AG04450 (cell line): ENCODE measurements around the gene STMP1. TPM values are rescaled to one million over a fixed set of nuclear protein-coding genes. Genes with fewer than 3 reads are reported as not detected.

Experiments
- CTCF ChIA-PET: fragments of 300-600, 350-600 bp; formaldehyde crosslinking; extraction: SDS; loops from one replicate; lab custom pipeline; 2022; ENCODE audit warnings: antibody characterized with exemption, inconsistent platforms; lab: Charles Lee
- POLR2A ChIA-PET: fragments of 350-600 bp; formaldehyde crosslinking; extraction: SDS; loops from one replicate; lab custom pipeline; 2021; ENCODE audit warnings: antibody characterized with exemption, inconsistent platforms; lab: Yijun Ruan, JAX
- DNase-seq: peaks from one replicate; pipeline ENCODE4 v3.0.0-alpha.2; 2011; ENCODE audit warnings: low read depth, low spot score
- H3K27ac ChIP-seq: one replicate; pipeline ENCODE4 v1.5.1; 2012; ENCODE audit warnings: low read depth, low read length, control low read depth
- H3K27me3 ChIP-seq: one replicate; pipeline ENCODE4 v1.6.0; 2012; ENCODE audit warnings: low read length; ENCODE audit not compliant: control insufficient read depth, insufficient read depth
- H3K4me3 ChIP-seq: 2 replicates; pipeline ENCODE4 v1.5.1; 2011; ENCODE audit warnings: mild to moderate bottlenecking, low read depth, low read length, control low read depth
- H3K9me3 ChIP-seq: 2 replicates; pipeline ENCODE4 v1.5.1; 2012; ENCODE audit warnings: low read length; ENCODE audit not compliant: control insufficient read depth, insufficient read depth
- polyA plus RNA-seq: library from polyadenylated mRNA; depleted of rRNA; stranded (reverse); fragments of >200 nt; gene quantifications from 2 replicates; pipeline ENCODE4 v1.2.3, GENCODE V29; 2011
- TF ChIP-seq, protein P1 (sequence below): IDR thresholded peaks from 2 replicates; pipeline ENCODE4 v1.5.1; 2011; ENCODE audit warnings: low read depth, low read length, control low read depth, inconsistent platforms

STMP1 gene
- polyA plus RNA-seq, 1 experiment: 48.2 TPM

DNA sequence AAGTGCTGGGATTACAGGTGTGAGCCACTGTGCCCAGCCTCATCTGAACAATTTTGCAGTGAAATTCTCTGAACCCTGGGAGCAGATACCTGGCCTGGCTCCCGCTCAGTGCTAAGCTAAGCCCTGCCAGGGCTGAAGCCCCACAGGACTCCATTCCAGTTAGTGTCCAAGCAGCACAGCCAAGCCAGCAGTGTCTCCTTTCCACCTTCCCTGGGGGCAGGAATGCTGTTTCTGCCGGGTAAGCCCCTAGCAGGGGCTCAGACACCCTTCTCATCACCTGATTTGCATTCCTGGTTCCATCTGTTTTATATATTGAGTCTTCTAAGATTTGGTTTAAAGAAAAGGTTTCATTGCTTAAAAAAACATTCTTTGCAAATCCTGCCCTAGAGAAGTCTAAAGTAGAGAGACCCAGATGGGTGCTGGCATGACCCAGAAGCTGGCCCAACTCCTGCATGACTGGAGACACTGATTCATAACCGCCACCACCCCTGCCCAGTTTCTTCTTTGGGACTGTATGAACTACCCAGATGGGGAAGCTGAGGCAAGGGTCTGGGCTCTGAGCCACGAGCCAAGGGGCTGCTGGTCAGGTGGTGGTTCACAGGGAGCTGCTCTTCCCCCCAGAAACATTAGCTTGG lies 51.6 kb downstream of the STMP1 start:
- CTCF ChIA-PET: interaction anchor here (1.1 to 1.4 kb wide), 4 partner anchors 10 to 68 kb away, joined by 3 to 9 read pairs (median 4); no protein-coding TSS in a partner anchor
- no peaks in the 10 kb centered on the region; the same call in 1 of the 2 replicates for H3K9me3 ChIP-seq
- no peak for DNase-seq

DNA sequence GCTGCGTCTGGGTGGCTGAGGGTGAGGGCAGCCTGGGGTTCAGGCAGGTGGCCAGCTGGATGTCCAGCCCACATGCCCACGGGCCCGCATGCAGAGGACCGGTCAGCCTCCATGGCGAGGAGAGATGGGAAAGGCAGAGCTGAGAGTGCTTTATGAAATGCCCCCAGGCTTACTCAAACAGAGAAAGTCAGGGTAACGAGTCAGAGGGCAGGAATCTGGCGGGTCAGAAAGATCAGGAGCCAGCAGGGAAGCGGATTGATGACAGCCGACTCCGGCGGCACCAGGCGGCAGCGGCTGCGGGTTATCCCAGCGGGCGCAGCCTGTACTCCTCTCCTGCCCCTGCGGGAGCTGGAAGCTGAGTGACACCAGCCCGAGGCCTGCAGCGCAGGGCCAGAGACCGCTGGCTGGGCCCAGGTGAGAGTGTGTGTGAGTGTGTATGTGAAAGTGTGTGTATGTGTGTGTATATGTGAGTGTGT lies 52.3 kb downstream of the STMP1 start:
- ChIA-PET CTCF (interaction anchor here (1.1 to 1.4 kb wide), 4 partner anchors 10 to 69 kb away, joined by 3 to 9 read pairs (median 4); no protein-coding TSS in a partner anchor), POLR2A (interaction anchor here (1.0 kb wide), 1 partner anchor 30 kb away, joined by 3 read pairs; no protein-coding TSS in a partner anchor)
- Histone ChIP-seq H3K9me3 (no peaks in the 10 kb centered on the region; the same call in 1 of the 2 replicates), H3K27me3 (no peaks in the 10 kb centered on the region), H3K27ac (peak overlapping the region; percentile 55), H3K4me3 (no peak overlapping the region)
- peak; percentile 38 for DNase-seq
- TF ChIP-seq, protein P1, sequence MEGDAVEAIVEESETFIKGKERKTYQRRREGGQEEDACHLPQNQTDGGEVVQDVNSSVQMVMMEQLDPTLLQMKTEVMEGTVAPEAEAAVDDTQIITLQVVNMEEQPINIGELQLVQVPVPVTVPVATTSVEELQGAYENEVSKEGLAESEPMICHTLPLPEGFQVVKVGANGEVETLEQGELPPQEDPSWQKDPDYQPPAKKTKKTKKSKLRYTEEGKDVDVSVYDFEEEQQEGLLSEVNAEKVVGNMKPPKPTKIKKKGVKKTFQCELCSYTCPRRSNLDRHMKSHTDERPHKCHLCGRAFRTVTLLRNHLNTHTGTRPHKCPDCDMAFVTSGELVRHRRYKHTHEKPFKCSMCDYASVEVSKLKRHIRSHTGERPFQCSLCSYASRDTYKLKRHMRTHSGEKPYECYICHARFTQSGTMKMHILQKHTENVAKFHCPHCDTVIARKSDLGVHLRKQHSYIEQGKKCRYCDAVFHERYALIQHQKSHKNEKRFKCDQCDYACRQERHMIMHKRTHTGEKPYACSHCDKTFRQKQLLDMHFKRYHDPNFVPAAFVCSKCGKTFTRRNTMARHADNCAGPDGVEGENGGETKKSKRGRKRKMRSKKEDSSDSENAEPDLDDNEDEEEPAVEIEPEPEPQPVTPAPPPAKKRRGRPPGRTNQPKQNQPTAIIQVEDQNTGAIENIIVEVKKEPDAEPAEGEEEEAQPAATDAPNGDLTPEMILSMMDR: no peak

More for the DNA sequence above, 51.6 kb downstream of the STMP1 start:
- Histone ChIP-seq H3K4me3 (no peak overlapping the region), H3K27me3 (no peaks in the 10 kb centered on the region), H3K27ac (peak overlapping the region; percentile 55)
- POLR2A ChIA-PET: interaction anchor here (1.0 kb wide), 1 partner anchor 31 kb away, joined by 3 read pairs; no protein-coding TSS in a partner anchor
- TF ChIP-seq, protein P1: no peak

DNA sequence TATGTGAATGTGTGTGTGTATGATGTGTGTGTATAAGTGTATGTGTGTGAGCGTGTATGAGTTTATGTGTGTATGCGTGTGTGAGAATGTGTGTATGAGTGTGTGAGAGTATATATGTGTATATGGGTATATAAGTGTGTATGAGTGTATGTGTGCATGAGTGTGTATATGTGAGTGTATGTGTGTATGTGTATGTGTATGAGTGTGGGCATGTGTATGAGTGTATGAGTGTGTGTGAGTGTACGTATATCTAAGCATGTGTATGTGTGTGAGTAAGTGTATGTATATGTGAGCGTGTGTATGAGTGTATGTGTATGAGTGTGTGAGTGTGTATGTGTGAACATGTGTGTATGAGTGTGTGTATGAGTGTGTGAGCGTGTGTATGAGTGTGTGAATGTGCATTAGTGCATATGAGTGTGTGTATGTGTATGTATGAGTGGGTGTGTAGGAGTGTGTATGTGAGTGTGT lies 52.8 kb downstream of the STMP1 start:
- TF ChIP-seq, protein P1: no peak
- no peak overlapping the region for H3K4me3 ChIP-seq
- H3K27ac ChIP-seq: no peak overlapping the region
- ChIA-PET CTCF (interaction anchor here (1.1 to 1.6 kb wide), 2 partner anchors 42 to 69 kb away, joined by 4 read pairs; no protein-coding TSS in a partner anchor), POLR2A (no interaction called here)
- no peak for DNase-seq
- no peaks in the 10 kb centered on the region; the same call in 1 of the 2 replicates for H3K9me3 ChIP-seq
- H3K27me3 ChIP-seq: no peaks in the 10 kb centered on the region

DNA sequence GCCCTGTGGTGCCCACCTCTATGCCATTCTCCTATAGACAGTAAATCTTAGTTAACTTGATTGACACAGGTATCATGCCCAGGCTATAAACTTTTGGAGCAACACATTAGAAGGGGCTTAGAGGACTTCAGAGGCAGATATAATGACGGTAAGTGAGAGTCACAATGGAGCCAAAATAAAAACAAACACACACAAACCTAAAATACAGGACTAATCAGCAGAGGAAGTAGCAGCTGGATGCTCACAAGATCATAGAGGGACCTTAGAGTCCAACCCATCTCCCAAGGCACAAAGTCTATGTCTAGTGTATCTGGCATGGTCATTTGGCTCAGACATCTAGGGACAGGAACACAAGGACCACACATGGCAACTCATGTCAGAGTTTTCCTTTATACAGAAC lies 53.4 kb downstream of the STMP1 start:
- POLR2A ChIA-PET: interaction anchor here (1.5 kb wide), 1 partner anchor 29 kb away, joined by 4 read pairs; no protein-coding TSS in a partner anchor
- no peak for DNase-seq
- Histone ChIP-seq H3K4me3 (no peak overlapping the region), H3K27me3 (no peaks in the 10 kb centered on the region), H3K9me3 (no peaks in the 10 kb centered on the region; the same call in 1 of the 2 replicates), H3K27ac (no peak overlapping the region)
- CTCF ChIA-PET: interaction anchor here (0.6 to 1.6 kb wide), 2 partner anchors 42 to 70 kb away, joined by 3 to 4 read pairs; no protein-coding TSS in a partner anchor
- TF ChIP-seq, protein P1: no peak
